GM18499 (cell line): ENCODE measurements around the gene SLC35A3.
A peak's percentile ranks its signal among the peaks of the same experiment; 100 is the strongest.
"Not testable (repeated sequence)": the region's sequence is repeated elsewhere in the genome, so short reads cannot be mapped to it uniquely, and the experiment has no call there.

Source experiments
- ATAC-seq: cut with Tn5 transposase; IDR thresholded peaks from one replicate; pipeline ENCODE4 v1.9.1; 2021; ENCODE audit warnings: moderate number of reproducible peaks; ENCODE audit not compliant: insufficient read depth, unreplicated experiment

Gene SLC35A3

GRCh38 chr1:100027212-100027611 lies 57.4 kb downstream of the SLC35A3 start:
- no peak for ATAC-seq

GRCh38 chr1:100028765-100029164 lies 59.0 kb downstream of the SLC35A3 start:
- ATAC-seq: no peak

GRCh38 chr1:100034470-100034869 lies 64.7 kb downstream of the SLC35A3 start:
- no peak for ATAC-seq

GRCh38 chr1:100035214-100035613 lies 65.4 kb downstream of the SLC35A3 start:
- no peak for ATAC-seq

GRCh38 chr1:100036718-100037655 lies 67.2 kb downstream of the SLC35A3 start:
- ATAC-seq: no peak

GRCh38 chr1:100037656-100037926 lies 67.8 kb downstream of the SLC35A3 start:
- no peak for ATAC-seq

- ATAC-seq: peak; percentile 51
These were observed 68.3 kb downstream of the SLC35A3 start for GRCh38 chr1:100037927-100038659.

GRCh38 chr1:100038660-100039287 lies 69.0 kb downstream of the SLC35A3 start:
- no peak for ATAC-seq

GRCh38 chr1:100039591-100039990 lies 69.8 kb downstream of the SLC35A3 start:
- no peak for ATAC-seq

GRCh38 chr1:100045206-100045605 lies 75.4 kb downstream of the SLC35A3 start:
- ATAC-seq: no peak

GRCh38 chr1:100047235-100047708 lies 77.5 kb downstream of the SLC35A3 start:
- ATAC-seq: not testable (repeated sequence)

- no peak for ATAC-seq
These were observed 80.3 kb downstream of the SLC35A3 start for GRCh38 chr1:100050139-100050538.

GRCh38 chr1:100051401-100051800 lies 81.6 kb downstream of the SLC35A3 start:
- ATAC-seq: no peak

GRCh38 chr1:100051893-100052292 lies 82.1 kb downstream of the SLC35A3 start:
- ATAC-seq: no peak

GRCh38 chr1:100053119-100053518 lies 83.3 kb downstream of the SLC35A3 start:
- no peak for ATAC-seq

- ATAC-seq: no peak
These were observed 83.9 kb downstream of the SLC35A3 start for GRCh38 chr1:100053727-100054126.

- ATAC-seq: no peak
These were observed 91.9 kb downstream of the SLC35A3 start for GRCh38 chr1:100061681-100062080.

- no peak for ATAC-seq
These were observed 95.6 kb downstream of the SLC35A3 start for GRCh38 chr1:100065183-100065968.

- ATAC-seq: no peak
These were observed 96.1 kb downstream of the SLC35A3 start for GRCh38 chr1:100065969-100066227.

- ATAC-seq: no peak
These were observed 100.6 kb downstream of the SLC35A3 start for GRCh38 chr1:100070201-100070939.
